Activated CD4-positive, alpha-beta memory T cell treated with anti-CD3 and anti-CD28 coated beads, Interleukin-2, amount 10 ng/mL, durations not matched to agents 7 days and 5 days (primary cell): ENCODE results near the gene SNRNP35. TPM values are rescaled to one million over a fixed set of nuclear protein-coding genes. Genes with fewer than 3 reads are reported as not detected.
"Not testable (repeated sequence)": the region's sequence is repeated elsewhere in the genome, so short reads cannot be mapped to it uniquely, and the experiment has no call there.

ENCODE experiments used
- CTCF ChIA-PET: fragments of 350-600 bp; sonication (Branson Sonifier 250); formaldehyde crosslinking; loops from one replicate; lab custom pipeline; 2021; ENCODE audit warnings: antibody characterized with exemption, inconsistent platforms; lab: Charles Lee
- POLR2A ChIA-PET: fragments of 350-600 bp; sonication (Branson Sonifier 250); formaldehyde crosslinking; loops from one replicate; lab custom pipeline; 2021; ENCODE audit warnings: antibody characterized with exemption; lab: Charles Lee
- DNase-seq: peaks from one replicate; pipeline ENCODE4 v3.0.0-alpha.2; 2020
- H3K27ac Mint-ChIP-seq: one replicate; pipeline ENCODE4 v1.8.0; 2021; ENCODE audit warnings: mild to moderate bottlenecking, mixed read lengths
- H3K27me3 Mint-ChIP-seq: one replicate; pipeline ENCODE4 v1.8.0; 2021; ENCODE audit warnings: mixed read lengths
- H3K36me3 Mint-ChIP-seq: one replicate; pipeline ENCODE4 v1.8.0; 2021; ENCODE audit warnings: low read depth, mixed read lengths
- H3K4me1 Mint-ChIP-seq: one replicate; pipeline ENCODE4 v1.8.0; 2021; ENCODE audit warnings: mixed read lengths
- H3K4me3 Mint-ChIP-seq: one replicate; pipeline ENCODE4 v1.8.0; 2021; ENCODE audit warnings: mild to moderate bottlenecking, mixed read lengths
- H3K9me3 Mint-ChIP-seq: one replicate; pipeline ENCODE4 v1.8.0; 2021; ENCODE audit warnings: mixed read lengths
- total RNA-seq, 2 experiments: library from RNA; stranded (reverse); gene quantifications; one replicate each; pipeline ENCODE4 v1.2.3, GENCODE V29; 2021

Gene SNRNP35
- total RNA-seq, 2 experiments from 2014 or later = 29.7 to 35.0 TPM

DNA sequence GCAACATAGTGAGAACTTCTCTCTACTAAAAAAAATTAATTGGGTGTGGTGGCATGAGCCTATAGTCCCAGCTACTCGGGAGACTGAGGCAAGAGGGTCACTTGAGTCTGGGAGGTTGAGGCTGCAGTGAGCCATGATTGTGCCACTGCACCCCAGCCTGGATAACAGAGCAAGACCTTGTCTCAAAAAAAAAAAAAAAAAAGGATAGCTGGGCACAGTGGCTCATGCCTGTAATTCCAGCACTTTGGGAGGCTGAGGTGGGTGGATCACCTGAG, 5.7 kb upstream of the SNRNP35 start:
- ChIA-PET CTCF (interaction anchor here (0.6 to 1.0 kb wide), 4 partner anchors 12 to 216 kb away, joined by 3 read pairs; partner anchors contain the start of genes RILPL2 and SBNO1), POLR2A (interaction anchor here (0.8 to 5.6 kb wide), 4 partner anchors 9 to 150 kb away, joined by 3 to 58 read pairs (median 4); partner anchors contain the start of genes DDX55 and RILPL2)
- not testable (repeated sequence) for H3K4me3 Mint-ChIP-seq, H3K9me3 Mint-ChIP-seq, DNase-seq, H3K27ac Mint-ChIP-seq, H3K27me3 Mint-ChIP-seq, H3K36me3 Mint-ChIP-seq
- H3K4me1 Mint-ChIP-seq = peaks cover 24% of the 10 kb centered on the region

DNA sequence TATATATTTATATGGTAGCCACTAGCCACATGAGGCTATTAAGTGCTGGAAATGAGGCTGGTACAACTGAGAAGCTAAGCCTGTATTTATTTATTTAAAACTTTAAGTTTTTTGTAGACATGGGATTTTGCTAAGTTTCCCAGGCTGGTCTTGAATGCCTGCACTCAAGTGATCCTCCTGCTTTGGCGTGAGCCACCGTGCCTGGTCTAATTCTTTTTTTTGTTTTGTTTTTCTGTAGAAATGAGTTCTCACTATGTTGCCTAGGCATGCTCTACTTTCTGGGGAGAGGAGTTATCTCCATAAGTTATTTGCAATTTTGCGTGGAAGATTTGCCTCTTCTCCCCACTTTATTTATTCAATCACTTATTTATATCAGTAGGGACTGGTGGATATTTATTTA, 4.8 kb upstream of the SNRNP35 start:
- Mint-ChIP-seq H3K27ac (no peak overlapping the region), H3K27me3 (no peaks in the 10 kb centered on the region), H3K4me1 (peaks cover 20% of the 10 kb centered on the region), H3K4me3 (no peak overlapping the region), H3K36me3 (peaks cover 2% of the 10 kb centered on the region), H3K9me3 (no peaks in the 10 kb centered on the region)
- DNase-seq = no peak
- ChIA-PET CTCF (no interaction called here), POLR2A (no interaction called here)

DNA sequence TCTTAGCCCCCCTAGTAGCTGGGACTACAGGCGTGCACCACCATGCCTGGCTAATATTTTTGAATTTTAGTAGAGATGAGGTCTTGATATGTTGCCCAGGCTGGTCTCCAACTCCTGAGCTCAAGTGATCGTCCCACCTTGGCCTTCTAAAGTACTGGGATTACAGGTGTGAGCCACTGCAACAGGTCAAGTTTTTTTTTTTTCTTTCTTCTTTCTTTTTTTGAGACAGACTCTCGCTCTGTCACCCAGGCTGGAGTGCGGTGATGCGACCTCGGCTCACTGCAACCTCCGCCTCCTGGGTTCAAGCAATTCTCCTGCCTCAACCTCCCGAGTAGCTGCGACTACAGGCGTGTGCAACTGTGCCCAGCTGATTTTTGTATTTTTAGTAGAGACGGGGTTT, 5.2 kb downstream of the SNRNP35 start:
- H3K4me3 Mint-ChIP-seq, DNase-seq, POLR2A ChIA-PET, H3K27me3 Mint-ChIP-seq, H3K9me3 Mint-ChIP-seq, H3K27ac Mint-ChIP-seq: not testable (repeated sequence)
- CTCF ChIA-PET = interaction anchor here (0.6 kb wide), 1 partner anchor 120 kb away, joined by 5 read pairs; no protein-coding TSS in a partner anchor
- Mint-ChIP-seq H3K4me1 (peaks cover 29% of the 10 kb centered on the region), H3K36me3 (peaks cover 53% of the 10 kb centered on the region)

DNA sequence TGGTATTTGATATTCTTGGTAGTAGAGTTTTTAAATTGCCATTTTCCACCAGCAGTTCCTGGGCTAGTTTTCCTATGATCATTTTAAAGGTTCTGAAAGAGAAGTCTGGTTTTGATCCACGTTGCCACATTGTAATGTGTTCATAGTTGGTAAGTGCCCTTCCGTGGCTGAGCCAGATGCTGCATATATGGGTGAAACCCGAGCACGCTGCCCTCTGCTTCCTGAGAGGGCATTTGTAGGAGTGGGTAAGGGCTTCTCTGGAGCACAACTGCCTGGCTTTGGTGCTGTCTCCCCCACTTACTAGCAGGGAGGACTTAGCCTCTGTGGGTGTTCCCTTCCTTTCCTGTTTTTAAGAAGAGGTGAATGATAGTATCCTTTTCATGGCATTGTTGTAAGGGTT, 7.1 kb downstream of the SNRNP35 start:
- no peak for DNase-seq
- no peak overlapping the region for H3K4me3 Mint-ChIP-seq
- POLR2A ChIA-PET = no interaction called here
- peaks cover 46% of the 10 kb centered on the region for H3K36me3 Mint-ChIP-seq
- no peak overlapping the region for H3K27ac Mint-ChIP-seq
- H3K4me1 Mint-ChIP-seq = peaks cover 21% of the 10 kb centered on the region
- H3K9me3 Mint-ChIP-seq = no peaks in the 10 kb centered on the region
- CTCF ChIA-PET = no interaction called here
- H3K27me3 Mint-ChIP-seq = no peaks in the 10 kb centered on the region

DNA sequence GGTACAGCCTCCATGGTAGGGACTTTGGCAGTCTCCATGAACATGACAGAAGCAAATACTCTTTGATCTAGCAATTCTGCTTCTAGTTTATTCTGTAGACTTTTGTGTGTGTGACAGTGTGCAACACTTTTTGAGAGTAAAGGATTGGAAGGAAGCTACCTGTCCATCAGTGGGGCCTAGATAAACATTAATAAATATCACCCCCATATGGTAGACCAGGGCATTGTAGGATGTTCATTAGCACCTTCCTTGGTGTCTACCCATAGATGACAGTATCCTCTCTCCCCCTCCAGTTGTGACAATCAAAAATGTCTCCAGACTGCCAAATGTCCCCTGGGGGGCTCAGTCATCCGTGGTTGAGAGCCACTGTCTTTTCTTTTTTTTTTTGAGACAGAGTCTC, 10.8 kb downstream of the SNRNP35 start:
- no peak overlapping the region for H3K27ac Mint-ChIP-seq
- peaks cover 6% of the 10 kb centered on the region for H3K4me1 Mint-ChIP-seq
- no peaks in the 10 kb centered on the region for H3K9me3 Mint-ChIP-seq
- ChIA-PET CTCF (interaction anchor here (1.2 to 1.5 kb wide), 4 partner anchors 10 to 135 kb away, joined by 3 to 6 read pairs (median 4); partner anchors contain the start of gene SNRNP35), POLR2A (interaction anchor here (1.2 to 1.3 kb wide), 2 partner anchors 8 to 10 kb away, joined by 3 to 6 read pairs; partner anchors contain the start of gene SNRNP35)
- H3K4me3 Mint-ChIP-seq = no peak overlapping the region
- DNase-seq = no peak
- peaks cover 36% of the 10 kb centered on the region for H3K36me3 Mint-ChIP-seq
- no peaks in the 10 kb centered on the region for H3K27me3 Mint-ChIP-seq

DNA sequence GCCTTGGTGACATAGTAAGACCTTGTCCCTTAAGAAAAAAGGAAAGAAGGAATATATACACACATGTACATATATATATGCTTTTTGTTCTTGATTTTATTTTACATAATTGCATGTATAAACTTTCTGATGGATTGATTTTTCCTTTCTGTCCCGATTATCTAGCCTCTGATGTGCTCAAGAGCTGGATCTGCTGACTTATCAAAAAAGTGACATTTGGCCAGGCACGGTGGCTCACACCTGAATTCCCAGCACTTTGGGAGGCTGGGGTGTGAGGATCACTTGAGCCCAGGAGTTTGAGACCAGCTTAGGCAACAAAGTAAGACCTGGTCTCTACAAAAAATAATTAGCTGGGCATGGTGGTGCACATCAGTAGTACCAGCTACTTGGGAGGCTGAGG, 12.0 kb downstream of the SNRNP35 start:
- Mint-ChIP-seq H3K4me3 (no peak overlapping the region), H3K9me3 (no peaks in the 10 kb centered on the region), H3K36me3 (peaks cover 36% of the 10 kb centered on the region), H3K27me3 (no peaks in the 10 kb centered on the region), H3K27ac (no peak overlapping the region), H3K4me1 (peaks cover 12% of the 10 kb centered on the region)
- no peak for DNase-seq
- ChIA-PET POLR2A (interaction anchor here (0.6 to 1.2 kb wide), 2 partner anchors 10 kb away, joined by 3 read pairs; no protein-coding TSS in a partner anchor), CTCF (interaction anchor here (1.5 kb wide), 1 partner anchor 11 kb away, joined by 6 read pairs; the partner anchor contains the start of gene SNRNP35)

DNA sequence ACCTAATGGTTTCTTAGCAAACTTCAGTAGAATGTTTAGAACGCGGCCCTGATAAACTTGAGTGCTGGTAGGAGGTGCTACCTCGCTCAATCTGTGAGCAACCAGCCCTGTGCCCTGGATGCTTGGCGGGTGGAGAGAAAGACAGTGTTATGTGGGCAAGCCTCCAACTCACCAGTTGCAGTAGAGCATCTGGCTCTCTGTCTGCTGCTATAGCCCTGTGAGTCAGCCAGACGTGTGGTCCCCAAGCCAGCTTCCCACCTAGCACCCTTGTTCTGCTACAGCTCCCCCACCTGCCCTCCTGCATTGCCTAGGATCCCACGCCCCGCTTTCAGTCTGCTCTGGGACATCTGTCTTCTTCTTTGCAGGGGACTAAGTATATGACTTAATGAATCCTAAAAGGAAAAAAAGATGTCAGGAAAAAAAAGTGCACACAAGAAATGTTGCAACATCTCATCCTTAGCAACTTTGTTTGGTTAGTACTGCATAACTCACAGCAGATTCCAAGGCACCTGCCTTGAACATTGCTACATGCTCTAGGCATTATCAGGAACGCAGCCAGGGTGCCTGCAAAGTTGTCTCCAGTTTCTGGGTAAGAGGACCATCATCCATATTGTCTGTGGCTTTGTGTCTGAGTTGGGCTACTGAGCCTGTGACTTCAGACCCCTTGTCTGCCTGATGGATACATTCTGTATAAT, 13.6 kb downstream of the SNRNP35 start:
- no peak overlapping the region for H3K4me3 Mint-ChIP-seq
- no peak for DNase-seq
- ChIA-PET CTCF (interaction anchor here (0.7 kb wide), 1 partner anchor 927 kb away, joined by 3 read pairs; no protein-coding TSS in a partner anchor), POLR2A (interaction anchor here (1.0 kb wide), 1 partner anchor 12 kb away, joined by 3 read pairs; no protein-coding TSS in a partner anchor)
- H3K27me3 Mint-ChIP-seq = no peaks in the 10 kb centered on the region
- peaks cover 22% of the 10 kb centered on the region for H3K36me3 Mint-ChIP-seq
- no peak overlapping the region for H3K27ac Mint-ChIP-seq
- H3K9me3 Mint-ChIP-seq = no peaks in the 10 kb centered on the region
- peaks cover 13% of the 10 kb centered on the region for H3K4me1 Mint-ChIP-seq

DNA sequence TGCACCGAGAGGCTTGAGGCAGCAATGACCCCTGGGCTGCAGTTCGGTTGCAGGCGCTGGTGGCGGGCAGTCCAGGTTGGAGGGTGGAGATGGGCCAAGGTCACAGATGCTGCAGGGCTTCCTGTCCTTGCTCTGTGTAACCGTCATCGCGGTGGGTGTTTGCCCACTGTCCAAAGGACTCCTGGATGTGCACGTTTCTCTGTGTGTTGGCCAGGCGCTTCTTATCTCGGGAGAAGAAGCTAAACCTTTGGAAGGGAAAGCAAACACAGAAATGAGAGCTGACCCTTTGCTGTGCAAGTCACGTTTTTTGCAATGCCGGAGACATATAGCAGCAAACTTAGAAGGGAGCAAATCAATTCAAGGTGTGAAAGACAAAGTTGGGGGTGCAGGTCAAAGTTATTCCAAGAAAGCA, 14.5 kb downstream of the SNRNP35 start:
- no peak for DNase-seq
- Mint-ChIP-seq H3K4me3 (no peak overlapping the region), H3K4me1 (peaks cover 13% of the 10 kb centered on the region), H3K27ac (no peak overlapping the region), H3K9me3 (no peaks in the 10 kb centered on the region), H3K27me3 (no peaks in the 10 kb centered on the region), H3K36me3 (peaks cover 15% of the 10 kb centered on the region)
- CTCF ChIA-PET = interaction anchor here (0.9 kb wide), 1 partner anchor 13 kb away, joined by 3 read pairs; no protein-coding TSS in a partner anchor
- POLR2A ChIA-PET = no interaction called here

DNA sequence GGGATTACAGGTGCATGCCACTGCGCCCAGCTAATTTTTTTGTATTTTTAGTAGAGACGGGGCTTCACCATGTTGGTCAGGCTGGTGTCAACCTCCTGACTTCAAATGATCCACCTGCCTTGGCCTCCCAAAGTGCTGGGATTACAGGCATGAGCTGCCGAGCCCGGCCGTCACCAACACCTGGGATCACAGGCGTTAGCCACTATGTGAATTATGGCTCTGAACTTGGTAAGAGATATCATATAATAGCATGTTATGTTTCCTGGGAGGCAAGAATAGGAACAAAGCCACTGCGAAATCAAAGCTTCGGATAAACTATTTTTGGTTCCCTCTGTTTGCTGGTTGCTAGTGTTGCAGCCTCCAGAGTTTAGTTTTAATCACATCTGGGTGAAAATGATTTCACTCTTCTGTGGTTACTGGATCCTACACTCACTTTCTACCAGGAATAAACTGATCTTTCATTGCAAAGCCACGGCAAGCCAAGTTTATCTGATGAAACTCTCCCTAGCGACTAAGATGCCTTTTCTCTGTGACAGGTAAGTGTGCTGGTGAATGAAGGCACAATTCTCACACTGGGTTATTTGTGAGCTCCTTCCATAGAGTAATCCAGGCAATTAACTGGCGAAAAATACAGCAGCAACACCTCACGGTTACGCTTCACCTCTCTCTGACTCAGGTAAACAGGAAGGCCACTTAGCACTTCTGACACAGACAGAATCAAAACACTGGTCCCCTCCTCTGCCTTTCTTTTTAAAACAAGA, 16.7 kb downstream of the SNRNP35 start:
- peaks cover 7% of the 10 kb centered on the region for H3K36me3 Mint-ChIP-seq
- no peak for DNase-seq
- CTCF ChIA-PET = no interaction called here
- no peaks in the 10 kb centered on the region for H3K27me3 Mint-ChIP-seq
- POLR2A ChIA-PET = interaction anchor here (0.9 to 1.0 kb wide), 2 partner anchors 17 to 109 kb away, joined by 3 to 4 read pairs; partner anchors contain the start of gene SNRNP35
- H3K4me1 Mint-ChIP-seq = peaks cover 13% of the 10 kb centered on the region
- peak overlapping the region; percentile 44 for H3K27ac Mint-ChIP-seq
- H3K4me3 Mint-ChIP-seq = no peak overlapping the region
- H3K9me3 Mint-ChIP-seq = no peaks in the 10 kb centered on the region

DNA sequence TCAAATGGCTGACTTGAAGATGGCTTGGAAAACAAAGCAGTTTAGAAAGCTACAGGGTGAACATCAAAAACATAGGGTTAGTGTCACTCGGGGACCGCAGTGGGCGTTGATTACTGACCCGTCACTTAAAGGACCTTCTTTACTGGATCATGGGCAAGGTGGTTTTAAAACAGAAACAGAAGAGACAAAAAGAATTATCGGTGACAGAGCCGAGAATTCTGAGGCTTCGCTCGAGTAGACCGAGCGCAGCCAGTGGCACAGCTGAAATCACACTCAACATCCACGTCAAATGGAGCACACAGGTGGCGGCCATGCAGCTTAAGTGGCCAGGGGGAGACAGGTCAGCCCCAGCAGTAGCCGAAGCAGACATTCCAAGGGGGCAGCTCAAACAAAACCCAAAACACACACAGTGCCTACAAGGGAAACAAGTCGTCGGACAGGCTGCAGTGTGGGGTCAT, 17.3 kb downstream of the SNRNP35 start:
- Mint-ChIP-seq H3K27me3 (no peaks in the 10 kb centered on the region), H3K4me1 (peaks cover 14% of the 10 kb centered on the region), H3K36me3 (peaks cover 5% of the 10 kb centered on the region), H3K4me3 (no peak overlapping the region), H3K9me3 (no peaks in the 10 kb centered on the region), H3K27ac (peak overlapping the region; percentile 56)
- CTCF ChIA-PET = no interaction called here
- POLR2A ChIA-PET = no interaction called here
- no peak for DNase-seq

DNA sequence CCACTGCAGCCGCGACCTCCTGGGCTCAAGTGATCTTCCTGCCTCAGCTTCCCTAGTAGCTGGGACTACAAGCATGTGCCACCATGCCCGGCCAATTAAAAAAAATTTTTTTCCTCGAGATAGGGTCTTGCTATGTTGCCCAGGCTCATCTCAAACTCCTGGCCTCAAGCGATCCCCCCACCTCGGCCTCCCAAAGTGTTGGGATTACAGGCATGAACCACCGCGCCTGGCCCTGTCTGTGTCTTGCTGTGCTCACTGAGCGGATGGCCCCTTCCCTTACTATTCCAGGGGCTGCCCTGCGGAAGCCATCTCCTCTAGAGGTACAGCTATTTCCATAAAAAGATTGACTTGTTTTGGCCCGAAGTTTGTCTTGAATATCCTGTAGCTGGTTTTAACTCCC, 20.1 kb downstream of the SNRNP35 start:
- peaks cover 14% of the 10 kb centered on the region for H3K4me1 Mint-ChIP-seq
- H3K27ac Mint-ChIP-seq = no peak overlapping the region
- H3K27me3 Mint-ChIP-seq = no peaks in the 10 kb centered on the region
- H3K36me3 Mint-ChIP-seq = no peaks in the 10 kb centered on the region
- no peaks in the 10 kb centered on the region for H3K9me3 Mint-ChIP-seq
- DNase-seq = no peak
- ChIA-PET CTCF (interaction anchor here (0.6 to 1.4 kb wide), 2 partner anchors 104 to 409 kb away, joined by 3 read pairs; no protein-coding TSS in a partner anchor), POLR2A (no interaction called here)
- H3K4me3 Mint-ChIP-seq = no peak overlapping the region

DNA sequence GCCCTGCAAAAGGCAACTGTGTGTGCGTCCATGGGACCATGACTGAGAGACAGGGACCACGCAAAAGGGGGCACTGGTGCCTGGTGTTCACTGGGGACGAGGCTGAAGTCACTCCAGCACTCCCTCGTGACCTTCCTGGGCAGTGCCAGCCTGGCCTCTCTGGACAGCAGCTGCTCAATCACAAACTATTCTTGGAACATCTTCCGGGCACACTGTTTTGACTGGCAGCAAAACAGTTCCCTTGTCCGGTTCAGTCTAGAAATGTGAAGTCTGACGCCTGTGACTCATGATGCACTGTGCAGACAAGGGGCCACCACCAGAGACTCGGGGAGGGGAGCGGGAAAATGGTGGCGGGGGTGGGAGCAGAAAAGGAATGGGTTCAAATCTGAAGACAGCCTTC, 20.8 kb downstream of the SNRNP35 start:
- Mint-ChIP-seq H3K27ac (no peak overlapping the region), H3K27me3 (no peaks in the 10 kb centered on the region), H3K4me1 (peaks cover 17% of the 10 kb centered on the region), H3K9me3 (no peaks in the 10 kb centered on the region), H3K36me3 (no peaks in the 10 kb centered on the region), H3K4me3 (no peak overlapping the region)
- no peak for DNase-seq
- CTCF ChIA-PET = no interaction called here
- POLR2A ChIA-PET = no interaction called here
